Thyroid gland (tissue), 4 donors: ENCODE results near the gene DNAH9. TPM values are rescaled to one million over a fixed set of nuclear protein-coding genes. Genes with fewer than 3 reads are reported as not detected.

Experiments
- DNase-seq, 2 donors: peaks; one replicate each; pipeline ENCODE4 v3.0.0-alpha.2; 2019
- H3K27ac ChIP-seq, 3 donors: fragments of 200-600 bp; sonication (generic); 1 replicate in 2 of 3; 2 replicates in 1 of 3; pipeline ENCODE4 v1.5.1; 2016 to 2019; ENCODE audit warnings: mild to moderate bottlenecking in 1 of 3, moderate library complexity in 1 of 3
- H3K27me3 ChIP-seq: fragments of 200-600 bp; sonication (generic); one replicate; pipeline ENCODE4 v1.5.1; 2019
- H3K36me3 ChIP-seq, 2 donors: fragments of 200-600 bp; sonication (generic); one replicate each; pipeline ENCODE4 v1.5.1; 2016 to 2019
- H3K4me1 ChIP-seq, 2 donors: fragments of 200-600 bp; sonication (generic); one replicate each; pipeline ENCODE4 v1.5.1; 2017 to 2019
- H3K4me3 ChIP-seq, 3 donors: fragments of 200-600 bp; sonication (generic); replicated peaks in 1 of 3; 1 replicate in 2 of 3; 2 replicates in 1 of 3; pipeline ENCODE4 v1.5.1; 2016; ENCODE audit warnings: mild to moderate bottlenecking in 1 of 3
- H3K9me3 ChIP-seq: fragments of 200-600 bp; sonication (generic); one replicate; pipeline ENCODE4 v1.5.1; 2017
- CTCF ChIP-seq, 6 experiments: fragments of 200-600 bp in 3 of 6; fragments of 450-650 bp in 3 of 6; sonication (generic) in 3 of 6; IDR thresholded peaks; one replicate each; pipeline ENCODE4 v1.5.1; 2016 to 2019; ENCODE audit warnings: antibody characterized with exemption in 6 of 6, mild to moderate bottlenecking in 2 of 6, inconsistent platforms in 1 of 6, moderate library complexity in 1 of 6
- POLR2A ChIP-seq, 2 donors: fragments of 450-650 bp; IDR thresholded peaks; one replicate each; pipeline ENCODE4 v1.6.1; 2017; ENCODE audit warnings: antibody characterized with exemption in 2 of 2, mild to moderate bottlenecking in 2 of 2, moderate library complexity in 1 of 2
- whole genome bisulfite sequencing, 2 donors: methylation state at CpG; one replicate each; pipeline ENCODE4 v1.1.5; 2017; 5-methylcytosine and 5-hydroxymethylcytosine counted together
- intact Hi-C: fragments of 100-400 bp; cut with DNase I; formaldehyde crosslinking; loops from one replicate; pipeline ENCODE4 v1.15.1; 2023
- total RNA-seq, 4 donors: library from RNA; depleted of rRNA; stranded (reverse); fragments of >200 nt; gene quantifications; one replicate each; pipeline ENCODE4 v1.2.3, GENCODE V29; 2016

Gene DNAH9
- total RNA-seq, 4 donors from 2014 or later = under 0.01 to 4.3 (median 2.3) TPM

GRCh38 chr17:11893862-11894261 lies 295.6 kb downstream of the DNAH9 start:
- DNase-seq = no peak
- TF ChIP-seq CTCF (IDR thresholded peaks at IDR 0.05) (no peak), POLR2A (IDR thresholded peaks at IDR 0.05) (no peak)
- Histone ChIP-seq H3K27ac (no peak overlapping the region), H3K27me3 (no peaks in the 10 kb centered on the region), H3K9me3 (no peaks in the 10 kb centered on the region), H3K4me3 (no peak overlapping the region), H3K36me3 (no peaks in the 10 kb centered on the region), H3K4me1 (no peaks in the 10 kb centered on the region)
- intact Hi-C loops = no loop called here
- WGBS, 2 donors = 93 to 95% methylated on average over 4 of the region's 4 CpGs

- H3K4me3 ChIP-seq = no peak overlapping the region
- no peaks in the 10 kb centered on the region for H3K36me3 ChIP-seq
- no peak overlapping the region for H3K27ac ChIP-seq
- no peaks in the 10 kb centered on the region for H3K27me3 ChIP-seq
- intact Hi-C loops = no loop called here
- 96 to 97% methylated on average over 1 of the region's 1 CpG for WGBS, 2 donors
- H3K4me1 ChIP-seq = no peaks in the 10 kb centered on the region
- H3K9me3 ChIP-seq = no peaks in the 10 kb centered on the region
- TF ChIP-seq POLR2A (IDR thresholded peaks at IDR 0.05) (no peak), CTCF (IDR thresholded peaks at IDR 0.05) (no peak)
- DNase-seq = no peak
Observed at GRCh38 chr17:11896199-11896598, 297.9 kb downstream of the DNAH9 start.

- 62 to 71% methylated on average over 7 of the region's 7 CpGs for whole genome bisulfite sequencing, 2 donors
- no peaks in the 10 kb centered on the region for H3K9me3 ChIP-seq
- TF ChIP-seq POLR2A (IDR thresholded peaks at IDR 0.05) (no peak), CTCF (IDR thresholded peaks at IDR 0.05) (no peak)
- no peak overlapping the region for H3K27ac ChIP-seq
- no peaks in the 10 kb centered on the region for H3K27me3 ChIP-seq
- no peaks in the 10 kb centered on the region for H3K36me3 ChIP-seq
- H3K4me1 ChIP-seq = no peaks in the 10 kb centered on the region
- no peak overlapping the region for H3K4me3 ChIP-seq
- intact Hi-C loops = no loop called here
- no peak for DNase-seq
Observed at GRCh38 chr17:11898526-11899235, 300.4 kb downstream of the DNAH9 start.

- H3K9me3 ChIP-seq = no peaks in the 10 kb centered on the region
- H3K27ac ChIP-seq = no peak overlapping the region
- H3K4me1 ChIP-seq = no peaks in the 10 kb centered on the region
- WGBS, 2 donors = 51 to 54% methylated on average over 4 of the region's 4 CpGs
- DNase-seq = no peak
- intact Hi-C loops = no loop called here
- no peak overlapping the region for H3K4me3 ChIP-seq
- no peak for TF ChIP-seq POLR2A (IDR thresholded peaks at IDR 0.05)
- TF ChIP-seq CTCF (IDR thresholded peaks at IDR 0.05) = no peak
- H3K27me3 ChIP-seq = no peaks in the 10 kb centered on the region
- H3K36me3 ChIP-seq = no peaks in the 10 kb centered on the region
Observed at GRCh38 chr17:11899537-11899942, 301.3 kb downstream of the DNAH9 start.

GRCh38 chr17:11900041-11900476 lies 301.8 kb downstream of the DNAH9 start:
- Histone ChIP-seq H3K9me3 (no peaks in the 10 kb centered on the region), H3K4me1 (no peaks in the 10 kb centered on the region), H3K27me3 (no peaks in the 10 kb centered on the region), H3K27ac (no peak overlapping the region), H3K36me3 (no peaks in the 10 kb centered on the region), H3K4me3 (no peak overlapping the region)
- whole genome bisulfite sequencing, 2 donors = 42 to 51% methylated on average over 6 of the region's 6 CpGs
- no peak for TF ChIP-seq CTCF (IDR thresholded peaks at IDR 0.05)
- no peak for TF ChIP-seq POLR2A (IDR thresholded peaks at IDR 0.05)
- no peak for DNase-seq
- intact Hi-C loops = no loop called here
